GM12878 (cell line): ENCODE data around the gene KCTD2. TPM values are rescaled to one million over a fixed set of nuclear protein-coding genes. Genes with fewer than 3 reads are reported as not detected.

Experiments
- ATAC-seq: fragments of 200-7000 bp; cut with Tn5 transposase; 3 replicates; pipeline ENCODE4 v1.9.1; 2020; ENCODE audit warnings: mild to moderate bottlenecking, moderate library complexity
- BruUV-seq: library from RNA; stranded (reverse); fragments of 400-500 nt; replicated peaks from 2 replicates; lab custom pipeline; 2021; lab: Mats Ljungman, UMichigan
- CTCF ChIA-PET: fragments of 300-600 bp; sonication (Branson Sonifier 250); formaldehyde crosslinking; extraction: SDS; loops from one replicate; lab custom pipeline; 2021; ENCODE audit warnings: inconsistent platforms; lab: Yijun Ruan, JAX
- POLR2A ChIA-PET: fragments of 350-600 bp; formaldehyde crosslinking; extraction: SDS; loops from one replicate; lab custom pipeline; 2021; ENCODE audit warnings: inconsistent platforms; lab: Charles Lee
- RAD21 ChIA-PET: fragments of 300-600 bp; sonication (Branson Sonifier 250); formaldehyde crosslinking; loops from one replicate; lab custom pipeline; 2023; ENCODE audit warnings: antibody characterized with exemption; ENCODE audit not compliant: unreplicated experiment; lab: Charles Lee
- SMC1A ChIA-PET: fragments of 300-600 bp; sonication (Branson Sonifier 250); formaldehyde crosslinking; loops from one replicate; lab custom pipeline; 2023; ENCODE audit not compliant: unreplicated experiment, uncharacterized antibody; lab: Charles Lee
- DNase-seq: peaks from one replicate; pipeline ENCODE4 v3.0.0-alpha.2; 2011; ENCODE audit warnings: low read depth, low spot score
- FAIRE-seq: peaks from 3 replicates; lab custom pipeline; 2011; peaks lifted over from hg19 to GRCh38; lab: Jason Lieb, UNC
- H2AFZ ChIP-seq: 2 replicates; pipeline ENCODE4 v1.6.0; 2011; ENCODE audit warnings: low read depth, low read length, control low read depth; ENCODE audit not compliant: control insufficient read depth
- H3K27ac ChIP-seq: 2 replicates; pipeline ENCODE4 v1.5.1; 2011; ENCODE audit warnings: control low read depth; ENCODE audit not compliant: control insufficient read depth, insufficient read depth
- H3K27me3 ChIP-seq, 2 experiments: replicated peaks in 1 of 2; 2 replicates each; pipeline versions ENCODE4 v1.6.0 to v1.6.1; 2011; ENCODE audit warnings: low read length in 1 of 2; ENCODE audit not compliant: control insufficient read depth in 2 of 2, insufficient read depth in 2 of 2
- H3K36me3 ChIP-seq, 2 experiments: 2 replicates each; pipeline ENCODE4 v1.5.1; 2011; ENCODE audit warnings: low read length in 1 of 2; ENCODE audit not compliant: control insufficient read depth in 2 of 2, insufficient read depth in 2 of 2
- H3K4me1 ChIP-seq: 2 replicates; pipeline ENCODE4 v1.6.1; 2011; ENCODE audit warnings: mild to moderate bottlenecking, low read length, moderate library complexity, mixed read lengths; ENCODE audit not compliant: control insufficient read depth, insufficient read depth
- H3K4me2 ChIP-seq: 2 replicates; pipeline ENCODE4 v1.6.0; 2011; ENCODE audit warnings: control low read depth; ENCODE audit not compliant: control insufficient read depth, insufficient read depth
- H3K4me3 ChIP-seq: fragments of 200-600 bp; sonication (generic); 2 replicates; pipeline ENCODE4 v1.5.1; 2016
- H3K79me2 ChIP-seq: 2 replicates; pipeline ENCODE4 v1.6.0; 2011; ENCODE audit warnings: low read length; ENCODE audit not compliant: control insufficient read depth, insufficient read depth
- H3K9ac ChIP-seq: 2 replicates; pipeline ENCODE4 v1.8.0; 2011; ENCODE audit warnings: low read length, control low read depth, mixed read lengths; ENCODE audit not compliant: control insufficient read depth, insufficient read depth
- H3K9me3 ChIP-seq: replicated peaks from 3 replicates; pipeline ENCODE4 v1.5.1; 2011; ENCODE audit warnings: mild to moderate bottlenecking, low read length; ENCODE audit not compliant: control insufficient read depth, insufficient read depth
- H4K20me1 ChIP-seq: 2 replicates; pipeline ENCODE4 v1.6.0; 2011; ENCODE audit not compliant: control insufficient read depth, insufficient read depth
- EZH2 ChIP-seq: IDR thresholded peaks from 2 replicates; pipeline ENCODE4 v1.6.1; 2012; ENCODE audit warnings: low read depth, mild to moderate bottlenecking, control low read depth, inconsistent platforms, low read length, borderline replicate concordance; ENCODE audit not compliant: control insufficient read depth
- SMC3 ChIP-seq: IDR thresholded peaks from 2 replicates; pipeline ENCODE4 v1.6.1; 2011; ENCODE audit warnings: low read length, improper control_type of control experiment, borderline replicate concordance
- TBL1XR1 ChIP-seq: IDR thresholded peaks from 2 replicates; pipeline ENCODE4 v1.6.1; 2012; ENCODE audit warnings: low read depth, low read length, improper control_type of control experiment
- WGBS: methylation state at CpG from one replicate; pipeline ENCODE4 v1.1.6; 2016; ENCODE audit warnings: low lambda C conversion rate; ENCODE audit not compliant: insufficient replicate concordance, insufficient coverage; ENCODE audit errors: missing lambda C conversion rate; 5-methylcytosine and 5-hydroxymethylcytosine counted together
- in situ Hi-C: fragments of 300-500 bp; cut with MboI; formaldehyde crosslinking; loops from 9 replicates; pipeline ENCODE4 v1.14.3; 2018; ENCODE audit warnings: mixed read lengths
- intact Hi-C: fragments of 100-400 bp; cut with micrococcal nuclease; formaldehyde crosslinking; loops from one replicate; pipeline ENCODE4 v1.14.2; 2022; ENCODE audit not compliant: unreplicated experiment
- polyA plus RNA-seq, 11 experiments: library from polyadenylated mRNA; depleted of rRNA in 4 of 11; unstranded in 6 of 11; stranded (reverse) in 5 of 11; fragments of >200 nt; fragmentation: Nextera tagmentation in 4 of 11; fragmentation: Illumina TruSeq in 1 of 11; extraction: Ambion mirVana in 4 of 11; extraction: Trizol in 1 of 11; gene quantifications; 1 replicate in 1 of 11; 2 replicates in 10 of 11; pipeline versions ENCODE4 v1.2.1 to v1.2.3, GENCODE V29; 2011 to 2016; ENCODE audit warnings: inconsistent platforms in 2 of 11, missing spikeins in 2 of 11, low read depth in 1 of 11
- total RNA-seq, 4 experiments: library from RNA; depleted of rRNA in 3 of 4; stranded (reverse); fragments of >200 nt in 3 of 4; fragmentation: Illumina TruSeq in 1 of 4; extraction: Trizol in 1 of 4; gene quantifications; 2 replicates each; pipeline versions ENCODE4 v1.2.1 to v1.2.3, GENCODE V29; 2013 to 2021
- TF ChIP-seq, protein P1 (sequence below): fragments of 450-650 bp; formaldehyde crosslinking; IDR thresholded peaks from 2 replicates; pipeline ENCODE4 v1.4.0; 2022; ENCODE audit warnings: mild to moderate bottlenecking, moderate library complexity
- TF ChIP-seq, protein P2 (sequence below): IDR thresholded peaks from 2 replicates; pipeline ENCODE4 v1.6.1; 2011; ENCODE audit warnings: low read depth, low read length, improper control_type of control experiment, borderline replicate concordance

Gene KCTD2
- total and polyA plus RNA-seq, 10 of the 15 experiments (the other 5 are each of a cell fraction or from before 2014, with no cell fraction given), result 1.5 to 27.5 (median 13.7) TPM

DNA sequence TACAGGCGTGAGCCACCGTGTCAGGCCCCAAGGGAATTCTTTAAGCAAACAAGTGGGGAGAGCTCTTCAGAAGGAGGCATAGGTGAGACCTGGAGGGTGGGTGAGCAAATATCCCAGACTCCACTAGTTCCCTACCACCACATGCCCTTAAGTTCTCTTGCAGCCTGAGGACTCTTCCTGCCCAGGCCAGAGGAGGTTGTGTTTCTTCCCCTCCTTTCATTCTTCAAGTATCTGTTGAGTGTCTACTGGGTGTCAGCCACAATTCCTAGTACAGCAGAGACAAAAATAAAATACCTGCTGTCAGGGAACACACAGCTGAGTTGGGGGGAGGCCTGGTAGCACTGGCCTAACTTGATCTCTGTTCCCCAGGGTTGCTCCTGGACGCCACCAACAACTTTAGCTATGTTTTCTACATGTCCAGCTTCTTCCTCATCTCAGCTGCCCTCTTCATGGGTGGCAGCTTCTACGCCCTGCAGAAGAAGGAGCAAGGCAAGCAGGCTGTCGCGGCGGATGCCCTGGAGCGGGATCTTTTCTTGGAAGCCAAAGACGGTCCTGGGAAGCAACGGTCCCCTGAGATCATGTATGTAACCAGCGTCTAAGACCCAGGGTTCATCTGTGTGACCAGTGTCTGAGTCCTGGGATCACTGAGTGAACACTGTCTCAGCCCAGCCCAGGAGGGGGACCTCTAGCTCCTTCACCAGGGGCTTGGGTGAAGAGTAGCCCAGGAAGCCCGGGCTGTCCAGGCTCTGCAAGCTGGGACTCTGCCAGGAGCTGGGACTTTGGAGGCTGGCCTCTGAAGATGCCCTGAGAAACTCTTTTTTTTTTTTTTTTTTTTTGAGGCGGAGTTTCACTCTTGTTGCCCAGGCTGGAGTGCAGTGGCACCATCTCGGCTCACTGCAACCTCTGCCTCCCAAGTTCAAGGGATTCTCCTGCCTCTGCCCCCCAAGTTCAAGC lies 56.9 kb downstream of the KCTD2 start:
- TF ChIP-seq EZH2 (no peak), TBL1XR1 (no peak), SMC3 (no peak)
- TF ChIP-seq, protein P1, sequence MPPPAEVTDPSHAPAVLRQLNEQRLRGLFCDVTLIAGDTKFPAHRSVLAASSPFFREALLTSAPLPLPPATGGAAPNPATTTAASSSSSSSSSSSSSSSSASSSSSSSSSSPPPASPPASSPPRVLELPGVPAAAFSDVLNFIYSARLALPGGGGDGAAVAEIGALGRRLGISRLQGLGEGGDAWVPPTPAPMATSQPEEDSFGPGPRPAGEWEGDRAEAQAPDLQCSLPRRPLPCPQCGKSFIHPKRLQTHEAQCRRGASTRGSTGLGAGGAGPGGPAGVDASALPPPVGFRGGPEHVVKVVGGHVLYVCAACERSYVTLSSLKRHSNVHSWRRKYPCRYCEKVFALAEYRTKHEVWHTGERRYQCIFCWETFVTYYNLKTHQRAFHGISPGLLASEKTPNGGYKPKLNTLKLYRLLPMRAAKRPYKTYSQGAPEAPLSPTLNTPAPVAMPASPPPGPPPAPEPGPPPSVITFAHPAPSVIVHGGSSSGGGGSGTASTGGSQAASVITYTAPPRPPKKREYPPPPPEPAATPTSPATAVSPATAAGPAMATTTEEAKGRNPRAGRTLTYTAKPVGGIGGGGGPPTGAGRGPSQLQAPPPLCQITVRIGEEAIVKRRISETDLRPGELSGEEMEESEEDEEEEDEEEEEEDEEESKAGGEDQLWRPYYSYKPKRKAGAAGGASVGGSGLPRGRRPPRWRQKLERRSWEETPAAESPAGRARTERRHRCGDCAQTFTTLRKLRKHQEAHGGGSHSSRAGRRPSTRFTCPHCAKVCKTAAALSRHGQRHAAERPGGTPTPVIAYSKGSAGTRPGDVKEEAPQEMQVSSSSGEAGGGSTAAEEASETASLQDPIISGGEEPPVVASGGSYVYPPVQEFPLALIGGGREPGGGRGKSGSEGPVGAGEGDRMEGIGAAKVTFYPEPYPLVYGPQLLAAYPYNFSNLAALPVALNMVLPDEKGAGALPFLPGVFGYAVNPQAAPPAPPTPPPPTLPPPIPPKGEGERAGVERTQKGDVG (CRISPR knock-in tag), result no peak
- TF ChIP-seq, protein P2, sequence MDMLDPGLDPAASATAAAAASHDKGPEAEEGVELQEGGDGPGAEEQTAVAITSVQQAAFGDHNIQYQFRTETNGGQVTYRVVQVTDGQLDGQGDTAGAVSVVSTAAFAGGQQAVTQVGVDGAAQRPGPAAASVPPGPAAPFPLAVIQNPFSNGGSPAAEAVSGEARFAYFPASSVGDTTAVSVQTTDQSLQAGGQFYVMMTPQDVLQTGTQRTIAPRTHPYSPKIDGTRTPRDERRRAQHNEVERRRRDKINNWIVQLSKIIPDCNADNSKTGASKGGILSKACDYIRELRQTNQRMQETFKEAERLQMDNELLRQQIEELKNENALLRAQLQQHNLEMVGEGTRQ, result no peak
- Histone ChIP-seq H3K4me1 (peaks cover 5% of the 10 kb centered on the region; the same call in 1 of the 2 replicates), H3K27me3 (no peaks in the 10 kb centered on the region), H3K36me3 (no peaks in the 10 kb centered on the region), H3K4me2 (no peak overlapping the region), H3K79me2 (no peaks in the 10 kb centered on the region), H4K20me1 (no peaks in the 10 kb centered on the region), H3K9me3 (no peaks in the 10 kb centered on the region), H3K27ac (no peak overlapping the region), H3K9ac (no peak overlapping the region), H3K4me3 (no peak overlapping the region), H2AFZ (no peak overlapping the region)
- intact Hi-C loops, result no loop called here
- WGBS, result 67% methylated on average over 13 of the region's 14 CpGs
- FAIRE-seq (no peak), ATAC-seq (no peak), DNase-seq (no peak)
- CTCF ChIA-PET, result interaction anchor here (0.6 to 4.3 kb wide), 11 partner anchors 8 to 142 kb away, joined by 3 to 30 read pairs (median 7); partner anchors contain the start of gene MRPL58
- no TSS peak for BruUV-seq
- POLR2A ChIA-PET, result interaction anchor here (0.5 to 0.7 kb wide), 4 partner anchors 35 to 421 kb away, joined by 3 to 5 read pairs (median 4); partner anchors contain the start of gene LLGL2
- SMC1A ChIA-PET, result interaction anchor here (0.7 to 1.8 kb wide), 4 partner anchors 15 to 142 kb away, joined by 3 to 7 read pairs (median 4); no protein-coding TSS in a partner anchor
- in situ Hi-C loops, result no loop called here
- RAD21 ChIA-PET, result interaction anchor here (0.7 to 3.0 kb wide), 4 partner anchors 11 to 142 kb away, joined by 3 to 14 read pairs (median 6); no protein-coding TSS in a partner anchor
